ENCODE measurements around the gene RNASE11. TPM values are rescaled to one million over a fixed set of nuclear protein-coding genes. Genes with fewer than 3 reads are reported as not detected.
A peak's percentile ranks its signal among the peaks of the same experiment; 100 is the strongest.

The RNASE11 gene
- total RNA-seq, 2 experiments from 2014 or later: not detected

DNA sequence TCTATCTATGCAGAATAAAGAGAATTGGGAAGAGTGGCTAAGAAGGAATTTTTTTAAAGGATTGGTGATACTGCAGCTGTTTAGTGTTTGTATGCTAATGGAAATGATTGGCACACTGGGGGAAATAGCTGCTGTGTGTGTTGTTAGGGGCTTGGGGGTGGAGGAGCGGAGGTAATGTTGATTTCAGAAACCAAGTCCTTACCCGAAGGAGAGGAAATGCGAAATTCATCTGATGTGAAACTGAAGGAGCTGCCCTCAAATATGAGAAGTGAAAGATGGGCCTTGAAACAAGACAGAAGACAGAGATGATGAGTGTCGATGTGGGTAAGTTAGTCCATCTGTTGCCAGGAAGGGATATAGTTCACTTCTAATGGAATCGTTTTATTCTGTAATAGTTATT lies 24.6 kb upstream of the RNASE11 start:
- no peak for TF ChIP-seq CTCF (IDR thresholded peaks at IDR 0.05)
- peaks cover 37% of the 10 kb centered on the region for H3K4me1 ChIP-seq (ENCODE audit: insufficient read depth, low read length)
- ChIA-PET CTCF (interaction anchor here (0.7 to 2.9 kb wide), 6 partner anchors 19 to 285 kb away, joined by 3 to 15 read pairs (median 13); partner anchors contain the start of genes APEX1 and RNASE4), POLR2A (interaction anchor here (0.8 to 3.5 kb wide), 10 partner anchors 14 to 280 kb away, joined by 3 to 61 read pairs (median 10); partner anchors contain the start of genes APEX1, CCNB1IP1, OSGEP and PARP2)
- intact Hi-C loops (cut with DNase I, micrococcal nuclease): loop anchor here (2.0 to 5.0 kb wide), 4 partner anchors 78 to 270 kb away; partner anchors contain the start of genes PARP2 (in 1 of the 2) and TEP1 (in 1 of the 2)
- no peaks in the 10 kb centered on the region for H3K9me3 Mint-ChIP-seq
- no peak overlapping the region for H3K27ac Mint-ChIP-seq
- no peaks in the 10 kb centered on the region for H3K27me3 Mint-ChIP-seq
- no peaks in the 10 kb centered on the region for H3K9me3 ChIP-seq (ENCODE audit: control insufficient read depth in 1 of 2, insufficient read depth in 1 of 2, low read length in 2 of 2)
- no peak for ATAC-seq (ENCODE audit: poor library complexity)
- no peak overlapping the region for H3K4me3 ChIP-seq (ENCODE audit: low read length)
- H3K36me3 ChIP-seq (ENCODE audit: insufficient read depth, low read length): no peaks in the 10 kb centered on the region
- no peak overlapping the region for H3K4me3 Mint-ChIP-seq
- peak in 3 of 14 experiments; percentile 33 to 53 (median 47) for DNase-seq
- no peaks in the 10 kb centered on the region for H3K4me1 Mint-ChIP-seq (ENCODE audit: low read depth)
- no peaks in the 10 kb centered on the region for H3K36me3 Mint-ChIP-seq (ENCODE audit: low read depth)
- no peaks in the 10 kb centered on the region for H3K27me3 ChIP-seq (ENCODE audit: control insufficient read depth in 1 of 2, insufficient read depth in 2 of 2, low read length in 2 of 2)
- peak overlapping the region in 1 of 2 donors; percentile 41 for H3K27ac ChIP-seq (ENCODE audit: low read depth in 1 of 2, low read length in 2 of 2)

- Mint-ChIP-seq H3K4me1 (ENCODE audit: low read depth) (no peaks in the 10 kb centered on the region), H3K9me3 (no peaks in the 10 kb centered on the region), H3K27ac (no peak overlapping the region), H3K27me3 (no peaks in the 10 kb centered on the region), H3K36me3 (ENCODE audit: low read depth) (no peaks in the 10 kb centered on the region), H3K4me3 (no peak overlapping the region)
- Histone ChIP-seq H3K9me3 (ENCODE audit: control insufficient read depth in 1 of 2, insufficient read depth in 1 of 2, low read length in 2 of 2) (no peaks in the 10 kb centered on the region), H3K4me3 (ENCODE audit: low read length) (no peak overlapping the region), H3K36me3 (ENCODE audit: insufficient read depth, low read length) (no peaks in the 10 kb centered on the region), H3K27me3 (ENCODE audit: control insufficient read depth in 1 of 2, insufficient read depth in 2 of 2, low read length in 2 of 2) (no peaks in the 10 kb centered on the region), H3K4me1 (ENCODE audit: insufficient read depth, low read length) (peaks cover 37% of the 10 kb centered on the region), H3K27ac (ENCODE audit: low read depth in 1 of 2, low read length in 2 of 2) (no peak overlapping the region)
- TF ChIP-seq CTCF (IDR thresholded peaks at IDR 0.05): no peak
- CTCF ChIA-PET: interaction anchor here (1.8 to 2.8 kb wide), 2 partner anchors 80 to 196 kb away, joined by 12 to 14 read pairs; no protein-coding TSS in a partner anchor
- intact Hi-C loops (cut with DNase I, micrococcal nuclease): loop anchor here (5.0 kb wide), 2 partner anchors 79 to 269 kb away; partner anchors contain the start of gene PARP2 (in 1 of the 2)
- ATAC-seq (ENCODE audit: poor library complexity) (no peak), DNase-seq (no peak)
- POLR2A ChIA-PET: interaction anchor here (1.4 to 2.8 kb wide), 5 partner anchors 11 to 283 kb away, joined by 3 to 19 read pairs (median 8); partner anchors contain the start of genes APEX1, OSGEP, PARP2 and PIP4P1
Observed at GRCh38 chr14:20611277-20611676, 23.5 kb upstream of the RNASE11 start.

GRCh38 chr14:20610002-20610765 lies 22.4 kb upstream of the RNASE11 start:
- H3K27me3 Mint-ChIP-seq: no peaks in the 10 kb centered on the region
- Histone ChIP-seq H3K4me3 (ENCODE audit: low read length) (peak overlapping the region; percentile 67), H3K36me3 (ENCODE audit: insufficient read depth, low read length) (no peaks in the 10 kb centered on the region), H3K9me3 (ENCODE audit: control insufficient read depth in 1 of 2, insufficient read depth in 1 of 2, low read length in 2 of 2) (no peaks in the 10 kb centered on the region), H3K27me3 (ENCODE audit: control insufficient read depth in 1 of 2, insufficient read depth in 2 of 2, low read length in 2 of 2) (no peaks in the 10 kb centered on the region), H3K27ac (ENCODE audit: low read depth in 1 of 2, low read length in 2 of 2) (peak overlapping the region in 1 of 2 donors; percentile 5), H3K4me1 (ENCODE audit: insufficient read depth, low read length) (peaks cover 37% of the 10 kb centered on the region)
- H3K4me1 Mint-ChIP-seq (ENCODE audit: low read depth): no peaks in the 10 kb centered on the region
- intact Hi-C loops (cut with DNase I, micrococcal nuclease): loop anchor here (5.0 kb wide), 2 partner anchors 78 to 268 kb away; partner anchors contain the start of gene PARP2 (in 1 of the 2)
- ATAC-seq (ENCODE audit: poor library complexity) (peak; percentile 8), DNase-seq (peak; percentile 48 to 86 (median 64))
- no peaks in the 10 kb centered on the region for H3K36me3 Mint-ChIP-seq (ENCODE audit: low read depth)
- ChIA-PET POLR2A (interaction anchor here (1.0 to 2.8 kb wide), 12 partner anchors 12 to 282 kb away, joined by 3 to 35 read pairs (median 5); partner anchors contain the start of genes APEX1, OSGEP, PARP2 and PIP4P1), CTCF (interaction anchor here (0.8 to 2.8 kb wide), 11 partner anchors 16 to 285 kb away, joined by 3 to 14 read pairs (median 3); partner anchors contain the start of gene TEP1)
- H3K9me3 Mint-ChIP-seq: no peaks in the 10 kb centered on the region
- no peak overlapping the region for H3K4me3 Mint-ChIP-seq
- H3K27ac Mint-ChIP-seq: no peak overlapping the region
- TF ChIP-seq CTCF (IDR thresholded peaks at IDR 0.05): no peak

All from CD4-positive, alpha-beta T cell (primary cell).